ENCODE data around the gene PARVG. TPM values are rescaled to one million over a fixed set of nuclear protein-coding genes. Genes with fewer than 3 reads are reported as not detected.
"Not testable (repeated sequence)": the region's sequence is repeated elsewhere in the genome, so short reads cannot be mapped to it uniquely, and the experiment has no call there.

PARVG gene
- total and polyA plus RNA-seq, 2 of the 13 experiments (the other 11 are each of a cell fraction or from before 2014, with no cell fraction given): not detected

GRCh38 chr22:44229809-44230208 lies 49.1 kb downstream of the PARVG start (continued):
- TF ChIP-seq RBFOX2 (IDR thresholded peaks at IDR 0.05; ENCODE audit: low read depth, low read length): no peak
- TF ChIP-seq TSC22D2 (CRISPR knock-in tag; IDR thresholded peaks at IDR 0.05; ENCODE audit: borderline replicate concordance): no peak
- no peak for TF ChIP-seq ZNF274 (CRISPR knock-in tag; IDR thresholded peaks at IDR 0.05)
- TF ChIP-seq ZNF687 (CRISPR knock-in tag; IDR thresholded peaks at IDR 0.05): no peak

DNA sequence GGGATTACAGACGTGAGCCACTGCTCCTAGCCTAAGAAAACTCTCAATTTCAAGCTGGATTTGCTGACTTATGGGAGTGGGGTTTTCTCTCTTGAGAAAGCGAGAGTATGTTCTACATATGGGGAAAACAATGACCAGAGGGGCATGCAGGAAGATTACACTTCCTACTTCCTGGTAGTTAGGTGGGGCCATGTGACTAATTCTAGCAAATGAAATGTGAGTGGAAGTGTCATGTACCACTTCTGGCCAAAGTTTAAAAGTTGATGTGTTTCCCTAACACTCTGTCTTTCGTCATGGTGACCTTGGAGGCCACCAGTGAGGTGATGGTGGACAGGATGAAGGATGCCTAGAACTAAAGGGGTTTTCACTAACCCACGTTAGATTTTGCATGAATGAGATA lies 50.5 kb downstream of the PARVG start:
- Histone ChIP-seq H3K27me3 (ENCODE audit: control insufficient read depth in 1 of 2, insufficient read depth in 2 of 2, low read length in 2 of 2) (no peaks in the 10 kb centered on the region; a peak in 1 of 5 replicates), H3K9ac (ENCODE audit: insufficient read depth, low read depth, low read length) (no peak overlapping the region), H3K27ac (ENCODE audit: extremely low read length, insufficient read depth, low read length) (no peak overlapping the region), H4K20me1 (ENCODE audit: insufficient read depth, low read length) (no peaks in the 10 kb centered on the region), H3K79me2 (ENCODE audit: insufficient read depth, low read length) (no peaks in the 10 kb centered on the region), H2AFZ (ENCODE audit: low read length) (no peak overlapping the region), H3K4me2 (ENCODE audit: low read depth, low read length) (no peak overlapping the region), H3K36me3 (replicated peaks in 1 of 2; ENCODE audit: control insufficient read depth in 1 of 2, insufficient read depth in 2 of 2, low read length in 2 of 2) (no peaks in the 10 kb centered on the region), H3K4me1 (ENCODE audit: insufficient read depth, low read length) (no peaks in the 10 kb centered on the region), H3K4me3 (replicated peaks in 1 of 3; ENCODE audit: insufficient read depth in 1 of 3, low read depth in 2 of 3, low read length in 3 of 3) (no peak overlapping the region), H3K9me3 (ENCODE audit: low read length) (peaks cover 7% of the 10 kb centered on the region; the same call in 1 of the 2 replicates)
- FAIRE-seq: no peak
- no TSS peak for BruUV-seq (replicated peaks)
- TF ChIP-seq NFYB (CRISPR knock-in tag; IDR thresholded peaks at IDR 0.05) (peak; percentile 48), NFRKB (IDR thresholded peaks at IDR 0.05) (no peak)
- in situ Hi-C loops (cut with HindIII; ENCODE audit: extremely low pct_ligation_motif_present, low pct_unique_long_range_greater_than_20kb) (no loop called here), intact Hi-C loops (cut with micrococcal nuclease; ENCODE audit: unreplicated experiment) (no loop called here)
- ATAC-seq: no peak
- ChIA-PET POLR2A (no interaction called here), CTCF (ENCODE audit: low intra/inter-chr PET ratio, low total read pairs) (no interaction called here)
- no peak for DNase-seq (ENCODE audit: low spot score)
- WGBS (ENCODE audit: low lambda C conversion rate): 22% methylated on average over 4 of the region's 4 CpGs

DNA sequence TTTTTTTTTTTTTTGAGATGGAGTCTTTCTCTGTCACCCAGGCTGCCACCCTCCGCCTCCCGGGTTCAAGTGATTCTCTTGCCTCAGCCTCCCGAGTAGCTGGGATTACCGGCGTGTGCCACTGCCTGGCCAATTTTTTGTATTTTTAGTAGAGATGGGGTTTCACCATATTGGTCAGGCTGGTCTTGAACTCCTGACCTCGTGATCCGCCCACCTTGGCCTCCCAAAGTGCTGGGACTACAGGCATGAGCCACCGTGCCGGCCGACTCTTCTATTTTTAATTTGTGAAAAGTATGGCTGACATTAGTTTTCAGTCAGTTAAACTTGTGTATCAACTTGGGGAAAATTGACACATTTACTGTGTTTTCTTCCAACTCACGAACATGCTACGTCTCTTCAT lies 53.6 kb downstream of the PARVG start:
- DNase-seq (ENCODE audit: low spot score); BruUV-seq (replicated peaks); intact Hi-C loops (cut with micrococcal nuclease; ENCODE audit: unreplicated experiment); H3K27ac ChIP-seq (ENCODE audit: extremely low read length, insufficient read depth, low read length); H3K9me3 ChIP-seq (ENCODE audit: low read length); H2AFZ ChIP-seq (ENCODE audit: low read length); POLR2A ChIA-PET; FAIRE-seq; H3K79me2 ChIP-seq (ENCODE audit: insufficient read depth, low read length); H3K4me2 ChIP-seq (ENCODE audit: low read depth, low read length); H3K36me3 ChIP-seq (replicated peaks in 1 of 2; ENCODE audit: control insufficient read depth in 1 of 2, insufficient read depth in 2 of 2, low read length in 2 of 2); H3K4me3 ChIP-seq (replicated peaks in 1 of 3; ENCODE audit: insufficient read depth in 1 of 3, low read depth in 2 of 3, low read length in 3 of 3); in situ Hi-C loops (cut with HindIII; ENCODE audit: extremely low pct_ligation_motif_present, low pct_unique_long_range_greater_than_20kb); CTCF ChIA-PET (ENCODE audit: low intra/inter-chr PET ratio, low total read pairs); H4K20me1 ChIP-seq (ENCODE audit: insufficient read depth, low read length); H3K4me1 ChIP-seq (ENCODE audit: insufficient read depth, low read length); ATAC-seq; H3K27me3 ChIP-seq (ENCODE audit: control insufficient read depth in 1 of 2, insufficient read depth in 2 of 2, low read length in 2 of 2); H3K9ac ChIP-seq (ENCODE audit: insufficient read depth, low read depth, low read length): not testable (repeated sequence)
- 38% methylated on average over 12 of the region's 12 CpGs for WGBS (ENCODE audit: low lambda C conversion rate)
